ENCODE measurements around the gene LRP1. TPM values are rescaled to one million over a fixed set of nuclear protein-coding genes. Genes with fewer than 3 reads are reported as not detected.

LRP1 gene
- total RNA-seq, 2 experiments from 2014 or later: 6.6 to 8.5 TPM

- ATAC-seq (ENCODE audit: poor library complexity): no peak
- Histone ChIP-seq H3K4me3 (ENCODE audit: low read length) (no peak overlapping the region), H3K9me3 (ENCODE audit: control insufficient read depth in 1 of 2, insufficient read depth in 1 of 2, low read length in 2 of 2) (no peaks in the 10 kb centered on the region), H3K27me3 (ENCODE audit: control insufficient read depth in 1 of 2, insufficient read depth in 2 of 2, low read length in 2 of 2) (no peaks in the 10 kb centered on the region), H3K36me3 (ENCODE audit: insufficient read depth, low read length) (peaks cover 60% of the 10 kb centered on the region), H3K4me1 (ENCODE audit: insufficient read depth, low read length) (peaks cover 63% of the 10 kb centered on the region), H3K27ac (ENCODE audit: low read depth in 1 of 2, low read length in 2 of 2) (peak overlapping the region in 1 of 2 donors; percentile 56)
- ChIA-PET POLR2A (interaction anchor here (2.0 to 14.4 kb wide), 3 partner anchors 14 to 23 kb away, joined by 13 to 344 read pairs (median 130); partner anchors contain the start of genes NEMP1 and STAT6), CTCF (interaction anchor here (1.4 to 7.6 kb wide), 5 partner anchors 19 to 90 kb away, joined by 3 to 67 read pairs (median 7); partner anchors contain the start of gene STAT6)
- Mint-ChIP-seq H3K9me3 (no peaks in the 10 kb centered on the region), H3K36me3 (ENCODE audit: low read depth) (peaks cover 85% of the 10 kb centered on the region), H3K4me1 (ENCODE audit: low read depth) (peaks cover 59% of the 10 kb centered on the region), H3K27me3 (no peaks in the 10 kb centered on the region), H3K27ac (peak overlapping the region; percentile 98), H3K4me3 (peak overlapping the region; percentile 84)
- no peak for DNase-seq
- TF ChIP-seq CTCF (IDR thresholded peaks at IDR 0.05): no peak
- intact Hi-C loops (cut with DNase I, micrococcal nuclease): no loop called here
Observed at GRCh38 chr12:57092529-57092862, 35.8 kb upstream of the LRP1 start.

- H3K9me3 Mint-ChIP-seq: no peaks in the 10 kb centered on the region
- Histone ChIP-seq H3K9me3 (ENCODE audit: control insufficient read depth in 1 of 2, insufficient read depth in 1 of 2, low read length in 2 of 2) (no peaks in the 10 kb centered on the region), H3K4me1 (ENCODE audit: insufficient read depth, low read length) (peaks cover 58% of the 10 kb centered on the region), H3K36me3 (ENCODE audit: insufficient read depth, low read length) (peaks cover 64% of the 10 kb centered on the region), H3K27me3 (ENCODE audit: control insufficient read depth in 1 of 2, insufficient read depth in 2 of 2, low read length in 2 of 2) (no peaks in the 10 kb centered on the region), H3K27ac (ENCODE audit: low read depth in 1 of 2, low read length in 2 of 2) (peak overlapping the region in 1 of 2 donors; percentile 69), H3K4me3 (ENCODE audit: low read length) (no peak overlapping the region)
- no peak for ATAC-seq (ENCODE audit: poor library complexity)
- CTCF ChIA-PET: interaction anchor here (0.6 to 7.6 kb wide), 6 partner anchors 18 to 150 kb away, joined by 3 to 67 read pairs (median 7); partner anchors contain the start of gene STAT6
- peak overlapping the region; percentile 98 for H3K27ac Mint-ChIP-seq
- POLR2A ChIA-PET: interaction anchor here (0.7 to 14.4 kb wide), 4 partner anchors 15 to 62 kb away, joined by 4 to 344 read pairs (median 72); partner anchors contain the start of genes NEMP1 and STAT6
- peak overlapping the region; percentile 84 for H3K4me3 Mint-ChIP-seq
- peaks cover 58% of the 10 kb centered on the region for H3K4me1 Mint-ChIP-seq (ENCODE audit: low read depth)
- DNase-seq: no peak
- no peaks in the 10 kb centered on the region for H3K27me3 Mint-ChIP-seq
- H3K36me3 Mint-ChIP-seq (ENCODE audit: low read depth): peaks cover 86% of the 10 kb centered on the region
- TF ChIP-seq CTCF (IDR thresholded peaks at IDR 0.05): no peak
- intact Hi-C loops (cut with DNase I, micrococcal nuclease): loop anchor here (1.0 kb wide), 2 partner anchors 17 to 24 kb away; no protein-coding TSS in a partner anchor
Observed at GRCh38 chr12:57092876-57093414, 35.3 kb upstream of the LRP1 start.

GRCh38 chr12:57093415-57094207 is 34.7 kb upstream of the LRP1 start:
- no peaks in the 10 kb centered on the region for H3K27me3 ChIP-seq (ENCODE audit: control insufficient read depth in 1 of 2, insufficient read depth in 2 of 2, low read length in 2 of 2)
- intact Hi-C loops (cut with DNase I, micrococcal nuclease): loop anchor here (1.0 kb wide), 2 partner anchors 17 to 24 kb away; no protein-coding TSS in a partner anchor
- CTCF ChIA-PET: interaction anchor here (0.6 to 7.6 kb wide), 6 partner anchors 18 to 149 kb away, joined by 3 to 67 read pairs (median 6); partner anchors contain the start of gene STAT6
- H3K27me3 Mint-ChIP-seq: no peaks in the 10 kb centered on the region
- peak; percentile 63 for TF ChIP-seq CTCF (IDR thresholded peaks at IDR 0.05)
- peak; percentile 41 for ATAC-seq (ENCODE audit: poor library complexity)
- no peaks in the 10 kb centered on the region for H3K9me3 Mint-ChIP-seq
- H3K36me3 ChIP-seq (ENCODE audit: insufficient read depth, low read length): peaks cover 71% of the 10 kb centered on the region
- peaks cover 87% of the 10 kb centered on the region for H3K36me3 Mint-ChIP-seq (ENCODE audit: low read depth)
- peaks cover 52% of the 10 kb centered on the region for H3K4me1 ChIP-seq (ENCODE audit: insufficient read depth, low read length)
- POLR2A ChIA-PET: interaction anchor here (0.6 to 14.4 kb wide), 7 partner anchors 14 to 416 kb away, joined by 3 to 344 read pairs (median 13); partner anchors contain the start of genes NEMP1 and STAT6
- no peaks in the 10 kb centered on the region for H3K9me3 ChIP-seq (ENCODE audit: control insufficient read depth in 1 of 2, insufficient read depth in 1 of 2, low read length in 2 of 2)
- DNase-seq: peak in 11 of 14 experiments; percentile 26 to 78 (median 53)
- H3K4me3 ChIP-seq (ENCODE audit: low read length): peak overlapping the region; percentile 3
- H3K4me1 Mint-ChIP-seq (ENCODE audit: low read depth): peaks cover 52% of the 10 kb centered on the region
- H3K27ac ChIP-seq (ENCODE audit: low read depth in 1 of 2, low read length in 2 of 2): peak overlapping the region; percentile 69 to 72
- peak overlapping the region; percentile 98 for H3K27ac Mint-ChIP-seq
- H3K4me3 Mint-ChIP-seq: peak overlapping the region; percentile 71

Data from CD4-positive, alpha-beta T cell (primary cell).